Measurements from ENCODE around the gene POLR2E.
"Not testable (repeated sequence)": the region's sequence is repeated elsewhere in the genome, so short reads cannot be mapped to it uniquely, and the experiment has no call there.

The POLR2E gene

DNA sequence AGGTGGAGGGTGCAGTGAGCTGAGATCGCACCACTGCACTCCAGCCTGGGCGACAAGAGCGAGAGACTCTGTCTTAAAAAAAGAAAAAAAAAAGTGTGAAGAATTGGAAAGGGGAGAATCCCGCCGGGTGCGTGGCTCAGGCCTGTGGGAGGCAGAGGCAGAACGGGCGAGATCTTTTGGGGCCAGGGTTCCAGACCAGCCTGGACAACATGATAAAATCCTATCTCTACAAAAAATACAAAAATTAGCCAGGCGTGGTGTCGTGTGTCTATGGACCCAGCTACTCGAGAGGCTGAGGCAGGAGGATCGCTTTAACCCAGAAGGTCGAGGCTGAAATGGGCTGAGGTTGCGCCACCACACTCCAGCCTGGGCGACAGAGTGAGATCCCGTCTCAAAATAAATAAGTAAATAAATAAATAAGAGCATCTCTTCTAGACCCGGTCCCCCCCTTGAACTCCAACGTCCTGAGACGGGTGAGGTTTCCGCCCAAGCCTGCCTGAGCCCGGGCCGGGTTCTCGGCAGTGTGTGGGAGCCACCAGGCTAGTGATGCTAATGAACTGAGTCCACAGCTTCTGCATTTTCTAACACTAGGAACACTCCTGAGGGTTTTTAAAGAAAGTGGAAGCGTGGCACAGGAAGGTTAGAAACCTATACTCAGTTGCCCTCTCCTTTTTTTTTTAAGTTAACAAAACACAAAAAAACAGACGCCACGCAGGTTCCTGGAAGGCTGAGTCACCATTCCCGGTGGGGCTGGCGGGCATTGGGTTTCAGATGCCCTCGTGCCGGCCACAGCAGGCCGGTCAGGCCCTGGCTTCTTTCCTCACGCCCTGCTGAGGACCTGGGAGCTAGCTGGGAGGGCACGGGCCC is 30.7 kb upstream of the POLR2E start:
- DNase-seq = no peak

DNA sequence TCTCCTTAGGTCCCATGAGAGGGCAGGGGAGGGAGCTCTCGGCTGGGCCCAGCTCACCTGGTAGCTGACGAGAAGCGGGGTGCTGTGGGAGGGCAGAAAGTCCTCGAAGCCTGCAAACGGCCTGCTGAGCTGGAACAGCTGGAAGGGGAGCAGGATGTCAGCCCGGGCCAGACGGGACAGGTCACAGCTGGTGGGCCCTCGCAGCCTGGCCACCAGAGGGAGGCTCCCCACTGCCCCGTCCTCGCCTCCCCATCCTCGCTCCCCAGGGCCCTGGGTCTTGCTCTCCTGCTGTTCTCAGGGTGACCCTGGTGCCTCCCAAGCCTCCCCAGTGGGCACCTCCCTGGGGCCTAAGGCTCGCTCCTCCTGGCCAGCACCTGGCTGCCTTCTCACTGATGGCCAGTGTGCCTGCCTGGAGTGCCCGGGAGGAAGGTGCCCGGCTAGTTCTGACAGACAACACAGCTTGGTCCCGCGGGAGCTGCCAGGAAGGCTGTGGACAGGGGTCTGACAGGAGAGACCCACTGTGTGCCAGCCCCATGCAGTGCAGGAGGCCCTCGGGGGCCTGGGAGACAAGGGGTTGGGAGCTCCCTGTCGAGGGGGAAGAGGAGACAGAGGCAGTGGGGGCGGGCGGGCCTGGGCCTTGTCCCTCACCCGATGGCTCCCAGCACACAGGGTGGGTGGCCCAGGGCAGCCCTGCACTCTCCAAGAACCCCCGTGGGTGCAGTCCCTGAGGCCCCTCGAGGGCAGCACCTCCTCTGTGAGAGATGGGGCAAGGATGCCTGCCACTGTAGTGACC is 28.9 kb upstream of the POLR2E start:
- no peak for DNase-seq

DNA sequence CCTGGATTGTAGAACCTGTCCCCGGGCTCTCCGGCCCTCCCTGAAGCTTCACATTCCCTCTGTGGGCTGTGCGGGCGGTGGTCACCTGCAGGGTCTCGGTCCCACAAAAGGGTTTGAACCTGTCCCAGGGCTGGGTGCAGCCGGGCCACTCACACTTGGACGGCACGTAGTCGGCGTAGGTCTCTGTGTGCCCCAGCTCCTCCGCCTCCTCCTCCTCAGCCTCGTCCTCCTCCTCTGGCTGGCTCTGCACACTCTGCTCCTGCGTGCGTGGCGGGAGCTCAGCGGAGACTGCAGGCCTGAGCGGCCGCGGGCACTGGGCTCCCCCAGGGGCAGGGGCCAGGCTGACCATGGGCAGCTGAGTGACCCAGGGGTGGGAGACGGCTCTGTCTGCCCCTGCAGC is 28.2 kb upstream of the POLR2E start:
- no peak for DNase-seq

DNA sequence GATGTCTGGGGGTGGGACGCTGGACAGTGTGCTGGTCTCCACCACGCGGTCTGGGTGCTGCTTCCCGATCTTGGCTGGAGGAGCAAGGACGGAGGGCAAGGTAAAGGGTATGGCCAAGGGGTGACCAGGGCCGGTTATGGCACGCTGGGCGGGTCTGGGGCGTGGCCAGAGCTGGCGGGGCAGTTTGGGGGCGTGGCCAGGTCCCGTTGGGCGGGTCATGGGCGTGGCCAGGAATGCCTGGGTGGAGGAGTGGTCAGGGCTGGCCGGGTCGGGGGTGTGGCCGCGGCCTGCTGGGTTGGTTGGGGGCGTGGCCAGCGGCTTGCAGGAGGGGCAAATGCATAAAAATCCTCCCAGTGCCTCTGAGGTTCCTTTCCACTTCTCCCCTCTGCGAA is 27.8 kb upstream of the POLR2E start:
- no peak for DNase-seq

DNA sequence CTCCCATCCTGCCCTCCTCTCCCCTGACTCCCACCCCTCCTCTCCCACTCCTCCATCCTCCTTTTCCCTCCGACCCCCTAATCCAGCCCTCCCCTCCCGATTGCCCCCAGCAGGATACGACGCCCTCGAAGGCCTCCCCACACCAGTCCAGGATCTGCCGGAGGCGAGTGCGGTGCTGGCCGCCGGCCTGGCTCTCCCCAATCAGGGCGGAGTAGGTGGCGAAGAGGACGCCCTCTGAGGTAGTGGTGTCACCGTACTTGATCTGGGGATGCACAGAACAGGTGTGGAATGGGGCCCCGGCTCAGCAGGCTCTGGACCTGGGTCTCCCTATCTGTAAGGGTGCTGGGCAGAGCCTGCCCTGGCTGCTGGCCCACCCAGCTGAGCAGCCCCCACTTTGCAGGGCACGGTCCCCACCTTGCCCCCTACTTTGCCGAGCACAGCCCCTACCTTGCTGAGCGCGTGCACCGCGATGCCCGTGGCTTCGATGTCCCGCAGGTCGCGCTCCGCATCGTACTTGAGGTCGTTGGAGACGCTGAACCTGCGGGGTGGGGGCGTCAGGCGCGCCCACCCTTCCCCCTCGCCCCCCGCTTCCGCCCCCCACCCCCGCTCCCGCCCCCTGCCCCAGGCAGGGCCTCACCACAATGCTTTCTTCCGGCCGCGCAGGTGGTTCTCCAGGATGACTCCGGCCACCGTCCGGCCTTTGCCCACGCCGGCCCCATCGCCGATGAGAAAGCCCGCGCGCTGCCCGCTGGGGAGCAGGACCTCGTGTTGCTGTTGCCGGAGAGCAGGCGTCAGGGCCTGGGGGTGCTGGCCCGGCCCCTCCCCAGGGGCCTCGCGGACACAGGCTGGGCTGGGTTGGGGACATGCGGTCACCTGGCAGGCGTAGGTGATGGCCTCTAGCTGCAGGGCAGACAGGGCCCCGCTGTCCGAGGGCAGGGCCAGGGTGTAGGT is 27.1 kb upstream of the POLR2E start:
- DNase-seq = no peak

DNA sequence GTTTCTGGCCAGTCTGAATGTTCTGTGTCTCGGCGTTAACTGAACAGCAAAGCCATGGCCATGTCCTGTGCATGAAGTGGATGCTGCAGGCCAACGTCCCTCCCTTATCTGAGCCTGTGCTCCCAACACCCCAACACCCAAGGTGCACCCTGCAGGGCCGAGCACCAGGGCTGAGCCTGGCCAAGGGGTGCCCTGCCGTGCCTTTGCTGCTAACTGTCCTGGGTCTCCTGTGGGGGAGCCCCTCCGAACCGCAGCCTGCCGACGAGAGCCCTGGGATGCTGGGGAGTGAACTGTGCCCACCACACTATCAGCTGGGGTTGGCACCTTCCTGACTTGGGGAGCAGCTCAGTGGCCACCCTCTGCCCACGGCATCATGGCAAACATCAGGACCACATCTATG is 26.2 kb upstream of the POLR2E start:
- DNase-seq = no peak

DNA sequence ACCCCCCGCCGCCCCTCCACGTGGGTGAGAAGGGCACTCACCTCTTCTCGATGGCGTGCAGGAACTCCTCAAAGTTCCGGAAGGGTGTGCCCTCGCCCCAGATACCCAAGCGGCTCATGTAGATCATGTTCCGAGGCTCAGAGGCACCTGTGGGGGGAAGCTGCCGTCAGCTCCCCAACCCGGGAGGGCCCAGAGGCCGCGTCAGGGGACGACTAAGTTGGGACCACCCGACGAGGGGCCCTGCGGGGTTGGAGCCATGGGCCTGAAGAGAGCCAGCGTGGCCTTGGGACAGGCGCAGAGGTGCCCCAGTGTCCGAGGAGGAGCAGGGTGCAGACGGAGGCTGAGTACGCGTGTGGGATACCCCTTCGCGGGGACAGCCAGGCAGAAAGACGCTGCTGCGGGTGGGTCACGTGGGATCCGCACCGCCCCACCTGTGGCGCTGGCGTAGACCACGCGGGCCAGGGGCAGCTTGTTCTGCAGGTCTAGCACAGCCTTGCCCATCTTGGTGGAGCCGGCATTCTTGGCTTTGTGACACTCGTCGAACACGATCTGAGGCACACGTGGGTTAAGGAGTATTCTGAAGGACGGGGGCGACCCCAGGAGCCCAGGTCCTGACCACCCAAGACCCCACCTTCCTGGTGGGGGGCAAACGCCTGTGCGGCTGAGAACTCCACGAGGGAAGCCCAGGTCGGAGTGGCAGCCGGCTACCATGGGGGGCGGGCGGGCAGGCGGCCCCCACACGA is 24.5 kb upstream of the POLR2E start:
- no peak for DNase-seq

DNA sequence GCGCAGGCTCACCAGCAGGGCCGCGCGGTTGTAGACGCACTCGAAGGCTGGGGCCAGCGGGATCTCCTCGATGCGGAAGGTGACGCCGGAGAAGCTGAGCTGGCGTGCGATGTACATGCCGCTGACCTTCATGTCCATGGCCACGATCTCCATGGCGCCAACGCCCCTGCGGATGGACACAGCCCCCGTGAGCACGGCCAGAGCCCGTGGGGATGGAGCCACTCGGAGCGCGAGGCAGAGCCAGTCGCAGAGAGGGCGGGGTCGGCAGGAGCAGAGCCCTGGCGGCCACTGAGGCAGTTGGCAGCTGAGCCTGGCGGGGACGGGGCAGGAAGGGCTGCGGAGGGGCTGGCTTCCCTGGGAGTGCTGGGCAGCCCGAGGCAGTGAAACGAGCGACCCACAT is 23.8 kb upstream of the POLR2E start:
- no peak for DNase-seq

DNA sequence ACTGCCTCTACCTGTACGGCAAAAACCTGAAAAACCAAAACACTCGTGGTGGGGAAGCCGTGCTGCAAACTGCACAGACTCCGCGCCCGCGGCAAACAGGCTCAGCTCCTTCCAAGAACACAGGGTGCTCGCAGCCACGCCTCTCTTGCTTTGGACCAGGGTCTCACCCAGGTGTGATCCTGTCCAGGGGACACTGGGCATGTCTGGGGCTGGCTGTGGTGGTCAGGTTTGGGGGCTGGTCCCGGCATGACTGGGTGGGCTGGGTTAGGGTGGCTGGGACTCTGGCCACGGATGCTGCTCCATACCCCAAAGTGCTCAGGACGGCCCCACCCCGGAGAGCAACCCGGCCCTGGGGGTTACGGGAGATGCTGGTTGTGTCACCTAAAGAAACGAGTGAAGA is 22.5 kb upstream of the POLR2E start:
- DNase-seq = no peak

DNA sequence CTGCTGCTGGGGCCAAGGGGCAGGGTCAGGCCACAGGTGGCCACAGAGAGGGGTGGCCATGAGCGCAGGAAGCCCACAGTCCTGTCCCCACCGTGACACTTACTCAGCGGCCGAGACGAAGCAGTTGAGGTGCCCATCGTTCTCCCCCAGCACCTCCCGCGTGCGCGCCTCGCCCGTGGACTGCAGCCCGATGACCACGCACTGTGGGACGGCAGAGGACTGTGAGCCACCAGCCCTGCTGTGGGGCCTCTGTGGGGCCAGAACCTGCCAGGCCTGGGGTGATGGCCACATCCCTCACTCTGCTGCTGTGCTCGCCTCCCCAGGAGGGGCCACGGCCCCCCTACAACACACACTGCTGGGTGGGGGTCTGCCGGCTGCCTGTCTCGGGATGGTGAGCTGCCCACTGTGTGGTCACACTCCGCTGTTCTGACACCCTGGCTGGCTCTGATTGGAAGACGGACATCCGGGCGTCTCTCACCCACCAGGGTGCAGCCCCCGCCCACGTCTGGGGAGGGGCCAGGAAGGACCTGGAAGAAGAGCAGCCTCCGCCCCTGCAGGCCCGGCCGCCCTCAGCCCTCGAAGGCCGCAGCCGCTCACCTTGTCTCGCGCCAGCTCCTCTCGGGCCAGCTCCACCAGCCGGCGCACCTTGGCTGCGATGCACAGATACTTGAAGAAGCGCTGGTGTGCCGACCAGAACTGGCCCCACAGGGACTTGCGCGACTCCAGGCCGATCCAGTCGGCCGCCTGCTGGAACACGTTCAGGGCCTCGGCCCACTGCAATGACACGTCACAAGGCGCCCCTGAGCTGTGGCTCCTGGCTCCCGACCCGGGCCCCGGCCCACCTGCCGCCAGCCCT is 21.8 kb upstream of the POLR2E start:
- DNase-seq = no peak

DNA sequence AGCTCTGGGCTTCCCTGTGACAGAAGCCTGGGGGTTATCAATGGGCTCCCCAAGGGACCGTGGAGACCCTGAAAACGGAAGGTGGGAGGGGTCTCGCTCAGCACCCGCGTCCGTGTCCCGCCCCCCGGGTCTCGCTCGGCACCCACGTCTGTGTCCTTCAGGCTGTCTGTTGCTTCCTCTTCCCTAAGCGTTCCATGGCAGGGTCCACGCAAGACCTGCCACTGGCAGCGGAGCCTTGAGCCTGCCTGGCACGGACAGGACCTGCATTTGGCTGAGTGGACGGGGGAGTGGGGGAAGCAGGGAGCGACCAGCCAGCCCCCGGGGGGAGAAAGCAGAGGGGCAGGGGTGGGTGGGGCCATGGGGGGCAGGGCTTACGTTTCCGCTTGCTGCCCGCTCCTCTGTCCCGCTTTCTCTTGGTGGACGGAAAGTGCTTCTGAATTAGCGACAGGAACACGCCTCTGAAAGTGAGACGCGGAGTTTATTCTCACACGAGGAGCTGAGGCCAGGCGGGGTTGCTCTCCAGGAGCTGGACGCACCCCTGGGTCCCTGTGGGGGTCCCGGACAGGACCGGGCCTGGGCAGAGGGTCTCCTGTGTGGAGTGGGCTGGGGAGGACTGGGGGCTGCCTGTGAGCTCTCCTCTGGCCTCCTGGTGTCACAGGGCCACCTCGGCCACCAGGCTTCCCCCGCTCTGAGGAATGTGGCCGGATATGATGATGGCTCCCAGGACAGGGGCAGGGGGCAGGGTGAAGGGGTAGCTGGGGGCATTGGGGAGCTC is 20.7 kb upstream of the POLR2E start:
- DNase-seq = no peak

DNA sequence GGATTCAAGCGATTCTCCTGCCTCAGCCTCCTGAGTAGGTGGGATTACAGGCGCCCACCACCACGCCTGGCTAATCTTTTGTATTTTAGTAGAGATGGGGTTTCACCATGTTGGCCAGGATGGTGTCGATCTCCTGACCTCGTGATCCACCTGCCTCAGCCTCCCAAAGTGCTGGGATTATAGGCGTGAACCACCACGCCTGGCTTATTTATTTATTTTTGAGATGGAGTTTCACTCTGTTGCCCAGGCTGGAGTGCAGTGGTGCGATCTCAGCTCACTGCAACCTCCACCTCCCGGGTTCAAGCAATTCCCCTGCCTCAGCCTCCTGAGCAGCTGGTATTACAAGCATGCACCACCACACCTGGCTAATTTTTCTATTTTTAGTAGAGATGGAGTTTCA is 19.6 kb upstream of the POLR2E start:
- not testable (repeated sequence) for DNase-seq

DNA sequence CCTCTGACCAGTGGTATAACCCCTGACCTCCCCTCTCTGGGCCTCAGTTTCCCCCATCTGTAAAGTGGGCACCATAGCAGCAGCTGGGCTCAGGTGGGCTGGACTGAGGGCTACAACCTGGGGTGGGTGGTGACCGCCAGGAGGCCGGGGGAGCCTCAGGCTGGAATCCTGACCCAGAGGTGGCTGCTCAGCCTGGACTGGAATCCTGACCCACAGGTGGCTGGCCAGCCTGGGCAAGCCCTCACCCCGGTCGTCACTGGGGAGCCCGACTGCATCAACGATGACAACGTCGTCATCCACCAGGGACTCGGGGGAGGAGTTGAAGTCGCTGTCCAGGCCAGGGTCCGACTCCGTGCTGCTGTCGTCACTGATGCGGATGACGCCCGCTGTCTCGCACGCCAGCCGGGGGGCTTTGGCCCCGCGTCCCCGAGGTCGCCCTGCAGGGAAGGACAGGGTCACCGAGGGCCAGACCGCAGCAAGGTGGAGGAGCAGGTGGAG is 18.9 kb upstream of the POLR2E start:
- no peak for DNase-seq

DNA sequence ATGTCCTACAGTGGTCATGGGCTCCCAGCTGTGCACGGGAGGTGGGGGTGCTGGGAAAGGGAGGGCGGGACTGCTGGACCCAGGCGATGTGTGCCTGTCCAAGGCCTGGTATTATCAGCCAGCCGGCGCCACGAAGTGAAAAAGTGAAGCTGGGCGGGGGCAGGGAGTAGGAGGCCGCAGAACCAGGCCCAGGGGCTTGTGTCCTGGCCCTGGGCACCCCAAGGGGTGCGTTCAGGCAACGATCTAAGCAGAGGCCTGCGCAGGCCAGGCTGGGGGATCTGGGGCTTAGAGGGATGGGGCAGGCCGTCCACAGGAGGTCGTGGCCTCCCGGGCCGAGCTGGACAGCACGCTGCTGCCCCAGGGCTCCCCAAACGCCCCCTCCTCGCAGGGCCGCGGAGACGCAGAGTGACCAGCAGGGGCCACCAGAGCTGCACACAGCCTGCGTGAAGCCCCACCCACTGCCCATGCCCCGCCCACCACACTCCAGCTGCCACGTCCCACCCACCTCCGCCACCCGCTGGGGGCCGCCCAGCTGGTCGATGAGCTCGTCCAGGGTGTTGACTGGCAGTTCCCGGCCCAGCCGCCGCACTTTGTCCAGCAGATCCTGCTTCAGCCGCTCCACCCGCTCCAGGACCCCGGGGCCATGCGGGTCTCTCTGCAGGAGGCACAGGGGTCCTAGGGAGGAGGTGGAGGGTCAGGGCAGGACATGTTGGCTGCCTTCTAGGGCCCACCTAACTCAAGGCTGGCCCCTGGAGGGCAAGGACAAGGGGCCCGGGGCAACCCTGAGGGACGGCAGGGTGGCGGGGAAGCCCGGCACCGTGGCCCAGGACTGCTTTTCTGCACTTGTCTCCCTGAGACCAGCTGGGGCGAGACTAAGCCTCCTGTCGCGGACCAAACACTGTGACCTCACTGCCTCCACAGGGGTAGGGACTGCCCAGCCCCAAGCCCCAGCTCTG is 18.1 kb upstream of the POLR2E start:
- DNase-seq = peak; percentile 54 to 75 (median 66)

DNA sequence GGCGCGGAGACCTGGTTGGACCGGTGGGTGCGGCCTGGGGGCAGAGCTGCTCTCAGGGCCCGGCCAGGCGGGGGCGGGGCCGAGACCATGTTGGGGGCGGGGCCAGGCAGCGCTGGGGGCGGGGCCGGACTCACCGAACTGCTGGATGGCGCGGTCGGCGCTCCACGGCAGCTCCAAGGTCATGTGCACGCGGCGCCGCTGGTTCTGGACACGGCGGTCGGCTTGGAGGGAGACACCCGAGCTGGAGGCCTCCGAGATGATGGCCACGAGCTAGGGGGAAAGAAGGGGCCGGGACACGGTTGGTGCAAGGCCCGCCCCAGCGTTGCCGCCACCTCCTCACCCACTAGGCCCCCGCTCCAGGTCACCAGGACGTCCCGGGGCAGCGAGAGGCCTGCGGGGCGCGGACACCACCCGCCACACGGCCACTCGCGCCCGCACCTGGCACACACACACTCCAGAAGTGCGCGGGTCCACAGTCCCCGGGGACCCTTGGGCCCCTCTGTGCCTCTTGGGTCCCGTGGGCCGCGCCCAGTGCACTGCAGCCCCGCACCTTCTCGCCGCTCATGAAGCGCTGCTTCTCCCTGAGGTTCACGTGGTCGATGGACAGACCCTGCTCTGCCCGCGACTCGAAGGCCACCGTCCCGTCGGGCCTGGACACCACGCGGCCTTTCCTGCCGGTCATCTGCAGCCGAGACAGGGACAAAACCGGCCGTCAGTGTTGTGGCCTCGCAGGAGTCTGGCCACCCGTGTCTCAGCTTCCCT is 17.3 kb upstream of the POLR2E start:
- DNase-seq = no peak

DNA sequence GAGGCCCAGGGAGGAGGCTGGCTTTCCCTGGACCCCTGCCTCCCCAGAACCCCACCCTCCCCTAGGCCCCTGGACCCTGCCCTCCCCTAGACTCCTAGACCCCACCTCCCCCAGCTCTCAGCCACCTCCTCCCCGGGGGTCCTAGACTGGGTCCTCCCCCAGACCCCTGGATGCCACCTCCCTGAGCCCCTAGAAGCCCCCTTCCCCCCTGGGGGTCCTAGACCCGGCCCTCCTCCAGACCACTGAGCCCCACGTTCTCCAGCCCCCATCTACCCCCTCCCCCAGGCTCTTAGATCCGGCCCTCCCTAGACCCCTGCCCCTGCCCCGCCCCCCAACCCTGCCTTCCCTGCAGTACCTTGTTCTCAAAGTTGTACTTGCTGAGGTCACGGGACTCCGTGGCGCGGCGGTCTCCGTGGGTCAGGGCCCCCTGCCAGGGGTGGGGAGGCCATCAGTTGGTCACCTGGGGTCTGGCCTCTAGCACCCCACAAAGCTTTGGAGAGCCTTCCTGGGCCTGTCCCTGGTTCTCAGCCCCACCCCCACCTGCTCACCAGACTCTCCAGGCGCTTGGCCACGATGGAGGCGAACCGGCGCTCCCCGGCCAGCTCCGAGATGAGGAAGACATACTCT is 16.6 kb upstream of the POLR2E start:
- no peak for DNase-seq

DNA sequence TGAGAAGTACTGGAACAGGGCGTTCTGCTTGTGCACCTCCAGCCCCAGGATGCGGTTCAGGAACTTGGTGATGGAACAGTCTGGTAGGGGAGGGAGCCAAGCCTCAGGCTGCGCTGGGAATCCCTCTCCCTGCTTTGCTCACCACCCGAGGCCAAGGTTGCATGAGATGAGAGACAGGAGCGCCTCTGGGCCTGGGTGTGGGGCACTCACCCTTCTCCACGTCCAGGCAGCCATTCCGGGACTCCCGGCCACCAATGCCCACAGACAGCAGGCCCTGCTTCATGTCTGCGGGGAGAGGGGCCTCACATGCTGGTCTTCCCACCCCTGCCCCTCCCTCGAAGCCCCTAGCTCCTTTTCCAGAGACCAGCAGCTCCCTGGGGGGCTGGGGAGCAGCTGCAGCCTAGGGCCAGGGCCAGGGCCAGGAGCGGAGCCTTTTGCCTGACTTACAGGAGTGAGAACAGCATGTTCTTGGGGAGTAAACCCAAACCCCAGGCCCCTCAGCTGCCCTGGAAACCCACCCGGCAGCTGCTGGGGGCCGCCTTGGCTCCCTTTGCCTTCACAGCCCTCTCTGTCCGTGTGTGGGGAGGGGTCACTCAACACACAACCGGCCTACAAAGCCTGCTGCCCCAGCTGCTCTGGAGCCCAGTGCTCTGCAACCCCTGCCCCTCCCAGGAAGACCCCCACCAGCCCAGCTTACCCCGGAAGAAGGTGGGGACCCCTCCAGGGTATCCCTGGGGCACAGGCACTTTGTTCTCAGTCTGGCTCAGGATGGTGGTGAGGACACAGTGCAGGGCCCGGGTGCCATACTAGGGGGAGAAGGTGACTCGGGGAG is 15.8 kb upstream of the POLR2E start:
- no peak for DNase-seq
